Measurements from ENCODE around the gene HSD3B7.
"Not testable (repeated sequence)": the region's sequence is repeated elsewhere in the genome, so short reads cannot be mapped to it uniquely, and the experiment has no call there.

HSD3B7 gene

DNA sequence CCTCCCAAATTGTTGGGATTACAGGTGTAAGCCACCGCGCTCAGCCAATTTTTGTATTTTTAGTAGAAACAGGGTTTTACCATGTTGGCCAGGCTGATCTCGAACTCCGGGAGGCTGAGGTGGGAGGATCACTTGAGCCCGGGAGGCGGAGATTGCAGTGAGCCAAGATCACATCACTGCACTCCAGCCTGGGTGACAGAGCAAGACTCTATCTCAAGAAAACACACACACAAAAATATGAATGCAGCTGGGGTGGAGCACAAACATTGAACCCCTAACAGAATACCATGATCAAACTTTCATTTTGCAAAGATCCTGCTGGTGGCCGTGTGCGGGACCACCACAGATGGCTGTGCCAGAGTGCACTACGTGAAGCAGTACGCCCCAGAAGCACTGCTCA lies 32.7 kb downstream of the HSD3B7 start:
- not testable (repeated sequence) for FAIRE-seq; DNase-seq (ENCODE audit: insufficient read length, low spot score)

DNA sequence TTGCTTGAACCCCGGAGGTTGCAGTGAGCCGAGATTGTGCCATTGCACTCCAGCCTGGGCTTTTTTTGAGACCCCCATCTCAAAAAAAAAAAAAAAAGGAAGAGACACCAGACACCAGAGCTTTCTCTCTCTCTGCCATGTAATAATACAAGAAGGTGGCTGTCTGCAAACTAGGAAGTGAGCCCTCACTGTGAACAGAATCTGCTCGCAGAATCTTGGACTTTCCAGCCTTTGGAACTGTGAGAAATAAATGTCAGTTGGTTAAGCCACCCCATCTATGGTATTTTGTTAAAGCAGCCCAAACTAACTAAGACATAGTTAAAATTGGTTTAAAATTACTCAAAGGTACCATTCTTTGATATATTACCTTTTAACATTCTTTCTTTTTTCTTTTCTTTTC lies 35.5 kb downstream of the HSD3B7 start:
- FAIRE-seq (no peak), DNase-seq (ENCODE audit: insufficient read length, low spot score) (no peak)

DNA sequence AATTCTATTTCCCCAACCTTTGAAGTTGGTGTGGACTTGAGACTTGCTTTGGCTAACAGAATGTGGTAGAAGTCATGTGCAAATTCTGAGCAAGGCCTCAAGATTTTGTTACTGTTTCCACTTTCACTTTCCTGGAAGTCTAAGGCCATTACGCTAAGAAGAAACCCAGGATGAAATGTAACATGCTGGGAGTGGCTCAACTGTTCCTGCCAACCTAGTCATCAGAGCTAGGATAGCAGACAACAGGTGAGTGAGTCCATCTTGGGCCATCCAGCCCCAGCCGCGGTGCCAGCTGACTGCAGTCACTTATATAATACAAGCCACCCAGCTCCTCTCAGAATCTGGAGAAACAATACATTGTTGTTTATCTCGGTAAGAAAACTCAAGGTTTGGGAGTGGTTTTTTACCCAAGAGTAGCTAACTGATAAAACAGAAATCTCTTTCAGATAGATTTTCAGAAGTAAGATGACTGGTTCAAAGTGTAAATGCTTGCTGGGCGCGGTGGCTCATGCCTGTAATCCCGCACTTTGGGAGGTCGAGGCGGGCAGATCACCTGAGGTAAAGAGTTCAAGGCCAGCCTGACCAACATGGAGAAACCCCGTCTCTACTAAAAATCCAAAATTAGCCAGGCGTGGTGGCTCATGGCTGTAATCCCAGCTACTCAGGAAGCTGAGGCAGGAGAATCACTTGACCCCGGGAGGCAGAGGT lies 37.7 kb downstream of the HSD3B7 start:
- no peak for DNase-seq (ENCODE audit: insufficient read length, low spot score)
- FAIRE-seq: no peak

DNA sequence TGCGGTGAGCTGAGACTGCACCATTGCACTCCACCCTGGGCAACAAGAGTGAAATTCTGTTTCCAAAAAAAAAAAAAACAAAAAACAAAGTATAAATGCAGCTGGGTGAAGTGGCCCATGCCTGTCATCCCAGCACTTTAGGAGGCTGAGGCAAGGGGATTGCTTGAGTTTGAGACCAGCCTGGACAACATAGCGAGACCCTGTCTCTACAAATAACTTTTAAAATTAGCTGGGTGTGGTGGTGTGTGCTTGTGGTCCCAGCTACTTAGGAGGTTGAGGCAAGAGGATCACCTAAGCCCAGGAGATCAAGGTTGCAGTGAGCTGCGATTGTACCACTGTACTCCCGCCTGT lies 38.2 kb downstream of the HSD3B7 start:
- FAIRE-seq (no peak), DNase-seq (ENCODE audit: insufficient read length, low spot score) (no peak)

DNA sequence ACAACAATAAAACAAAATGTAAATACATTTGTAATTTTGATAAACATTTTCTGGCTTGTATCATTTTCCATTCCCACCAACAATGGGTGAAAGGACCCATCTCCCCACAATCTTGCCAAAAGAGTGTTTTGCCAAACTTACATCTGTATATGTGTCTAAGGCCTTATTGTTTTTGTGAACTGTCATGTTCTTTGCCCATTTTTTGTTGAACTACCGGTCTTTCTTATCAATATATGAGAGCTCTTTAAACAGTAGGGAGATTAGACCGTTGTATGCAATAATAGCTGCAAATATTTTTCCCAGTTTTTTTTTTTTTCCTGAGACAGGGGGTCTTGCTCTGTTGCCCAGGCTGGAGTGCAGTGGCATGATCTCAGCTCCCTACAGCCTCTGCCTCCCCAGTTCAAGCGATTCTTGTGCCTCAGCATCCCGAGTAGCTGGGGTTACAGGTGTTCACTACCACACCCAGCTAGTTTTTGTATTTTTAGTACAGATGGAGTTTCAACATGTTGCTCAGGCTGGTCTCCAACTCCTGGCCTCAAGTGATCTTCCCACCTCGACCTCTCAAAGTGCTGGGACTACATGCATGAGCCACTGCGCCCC lies 38.7 kb downstream of the HSD3B7 start:
- DNase-seq (ENCODE audit: insufficient read length, low spot score): no peak
- no peak for FAIRE-seq

DNA sequence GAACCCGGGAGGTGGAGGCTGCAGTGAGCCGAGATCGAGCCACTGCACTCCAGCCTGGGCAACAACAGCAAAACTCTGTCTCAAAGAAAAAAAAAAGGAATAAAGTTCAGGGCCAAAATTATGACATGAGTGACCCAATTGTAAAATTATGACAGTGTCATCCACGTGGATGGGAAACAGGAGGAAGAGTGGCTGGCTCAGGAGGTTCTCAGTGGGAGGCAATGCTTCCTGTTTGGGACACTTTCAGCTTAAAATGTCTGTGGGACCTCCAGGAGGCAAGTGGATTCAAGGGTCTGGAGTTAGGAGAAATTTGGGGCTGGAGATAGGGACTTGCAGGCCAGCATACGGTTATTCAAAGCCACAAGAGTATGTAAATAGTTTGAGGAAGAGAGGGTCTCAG lies 40.3 kb downstream of the HSD3B7 start:
- FAIRE-seq (no peak), DNase-seq (ENCODE audit: insufficient read length, low spot score) (no peak)

DNA sequence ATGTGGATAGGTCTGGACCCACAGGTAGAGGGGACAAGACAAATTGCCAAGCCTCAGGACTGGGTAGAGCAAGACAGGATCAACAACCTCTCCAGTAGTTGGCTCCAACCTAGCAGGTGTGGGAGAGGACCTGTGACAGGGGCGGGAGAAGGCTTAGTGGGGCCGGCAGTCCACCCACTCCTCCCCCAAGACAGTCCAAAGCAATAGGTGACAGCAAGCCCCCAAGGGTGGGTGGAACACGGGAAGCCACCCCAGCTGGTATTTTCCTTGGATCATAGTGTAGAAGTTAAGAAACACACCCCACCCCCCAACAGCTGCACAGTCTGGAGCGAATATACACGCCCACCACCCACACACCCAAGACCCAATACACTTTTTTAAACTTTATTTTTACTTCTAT lies 44.3 kb downstream of the HSD3B7 start:
- FAIRE-seq (no peak), DNase-seq (ENCODE audit: insufficient read length, low spot score) (no peak)

DNA sequence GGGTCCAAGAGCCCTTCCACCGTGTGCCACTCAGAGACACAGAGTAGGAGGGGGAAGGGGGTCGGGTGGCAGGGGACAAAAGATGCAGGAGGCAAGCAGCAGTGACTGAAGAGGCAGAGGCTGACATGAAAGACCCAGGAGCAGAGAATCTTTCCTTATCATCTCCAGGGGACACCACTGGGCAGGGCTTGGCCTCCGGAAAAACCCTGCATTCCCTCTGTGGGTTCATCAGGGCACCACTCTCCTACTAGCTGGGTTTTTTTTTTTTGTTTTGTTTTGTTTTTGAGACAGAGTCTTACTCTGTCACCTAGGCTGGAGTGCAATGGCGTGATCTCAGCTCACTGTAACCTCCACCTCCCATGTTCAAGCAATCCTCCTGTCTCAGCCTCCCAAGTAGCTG lies 46.3 kb downstream of the HSD3B7 start:
- FAIRE-seq (no peak), DNase-seq (ENCODE audit: insufficient read length, low spot score) (no peak)

DNA sequence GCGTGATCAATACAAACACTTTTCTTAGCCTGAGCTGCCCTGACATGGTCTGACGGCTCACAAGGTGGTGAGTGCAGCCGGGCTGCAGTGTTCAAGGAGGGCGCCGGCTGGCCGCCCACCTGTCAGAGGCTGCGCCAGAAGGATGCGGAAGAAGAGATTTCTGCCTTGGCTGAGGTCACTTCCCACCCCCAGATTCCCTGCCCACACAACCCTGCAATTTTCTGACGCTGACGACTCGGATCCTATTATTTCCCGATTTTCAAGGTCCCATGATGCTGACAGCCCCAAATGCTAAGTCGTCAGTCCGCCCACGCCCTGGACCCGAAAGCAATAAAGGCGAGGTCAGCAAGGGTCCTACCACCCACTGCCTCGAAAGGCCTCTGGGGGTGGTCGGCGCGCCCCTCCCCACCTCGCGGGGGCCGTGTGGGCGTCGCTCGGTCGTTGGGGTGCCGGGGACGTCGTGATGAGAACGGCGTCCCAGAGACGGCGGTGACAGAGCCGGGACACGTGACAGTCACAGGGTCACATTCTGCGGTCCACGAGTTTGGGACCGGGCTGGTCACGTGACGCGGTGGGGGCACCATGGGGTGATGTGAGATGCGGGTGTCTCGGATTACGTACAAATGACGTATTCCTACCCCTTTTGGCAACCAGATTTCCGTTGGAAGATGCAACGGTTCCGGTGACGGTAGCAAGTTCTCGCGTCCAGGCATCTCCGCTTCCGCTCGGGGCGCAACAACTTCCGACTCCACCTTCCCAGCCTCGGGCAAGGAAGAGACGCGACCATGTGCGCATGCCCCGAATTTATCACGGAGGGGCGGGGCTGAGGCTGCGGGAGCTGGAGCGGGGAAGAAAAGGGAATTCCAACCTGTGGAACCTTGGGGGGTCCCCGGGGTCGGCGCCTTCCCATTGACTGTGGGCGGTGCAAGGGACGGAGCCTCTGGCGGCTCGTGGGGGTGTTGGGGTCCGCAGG lies 48.0 kb downstream of the HSD3B7 start, which contains the start of gene STX4:
TSS of gene STX4 (plus strand) at position 823 of the 973 bp plus-strand sequence. CDS start 248 bp downstream, outside the sequence.
- DNase-seq (ENCODE audit: insufficient read length, low spot score) (peak; percentile 87), FAIRE-seq (peak; percentile 97)

DNA sequence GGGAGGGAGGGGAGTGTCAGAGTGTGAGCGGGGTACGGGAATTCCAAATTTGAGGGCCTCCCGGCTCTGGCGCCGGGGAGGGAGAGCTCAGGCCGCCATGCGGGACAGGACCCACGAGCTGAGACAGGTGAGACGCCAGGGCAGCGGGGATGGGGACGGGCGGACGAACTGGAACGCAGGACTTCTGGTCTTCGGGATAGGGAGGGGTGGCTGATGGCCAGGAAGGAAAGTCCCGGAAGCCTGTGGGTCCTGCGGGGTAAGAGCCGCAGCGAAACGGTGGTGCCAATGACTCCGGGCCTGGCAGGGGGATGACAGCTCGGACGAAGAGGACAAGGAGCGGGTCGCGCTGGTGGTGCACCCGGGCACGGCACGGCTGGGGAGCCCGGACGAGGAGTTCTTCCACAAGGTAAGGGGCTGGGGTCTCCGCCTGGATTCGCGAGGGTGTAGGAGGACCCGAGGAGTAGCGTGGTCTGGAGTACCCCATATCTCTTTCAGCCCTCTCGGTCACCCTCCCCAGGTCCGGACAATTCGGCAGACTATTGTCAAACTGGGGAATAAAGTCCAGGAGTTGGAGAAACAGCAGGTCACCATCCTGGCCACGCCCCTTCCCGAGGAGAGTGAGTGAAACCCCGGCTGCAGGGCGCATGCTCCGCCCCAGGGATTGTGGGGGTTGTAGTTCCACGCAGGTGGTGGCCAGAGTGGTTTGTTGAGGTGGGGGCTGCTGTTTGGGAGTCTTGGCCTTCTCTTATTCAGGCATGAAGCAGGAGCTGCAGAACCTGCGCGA lies 48.9 kb downstream of the HSD3B7 start:
- peak; percentile 86 for FAIRE-seq

DNA sequence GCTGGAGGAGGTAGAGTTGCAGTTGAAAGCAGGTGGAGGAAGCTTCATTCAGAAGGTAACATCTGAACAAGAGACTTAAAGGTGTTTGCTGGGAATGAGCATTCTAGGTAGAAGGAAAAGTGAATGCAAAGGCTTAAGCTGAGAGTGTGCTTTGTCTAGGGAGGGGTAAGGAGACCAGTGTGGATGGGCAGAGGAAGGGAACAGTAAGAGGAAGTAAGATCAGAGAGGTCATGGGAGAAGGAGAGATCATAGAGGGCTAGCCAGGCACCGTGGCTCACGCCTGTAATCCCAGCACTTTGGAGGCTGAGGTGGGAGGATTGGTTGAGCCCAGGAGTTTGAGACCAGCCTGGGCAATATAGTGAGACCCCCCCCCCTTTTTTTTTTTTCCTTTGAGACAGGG lies 51.7 kb downstream of the HSD3B7 start:
- no peak for DNase-seq (ENCODE audit: insufficient read length, low spot score)
- FAIRE-seq: no peak

More for the DNA sequence above, 48.9 kb downstream of the HSD3B7 start:
- DNase-seq (ENCODE audit: insufficient read length, low spot score): peak; percentile 91

Measured in GM19239 (cell line).